HG03439 (cell line): Measurements from ENCODE around the gene FADS1.
A peak's percentile ranks its signal among the peaks of the same experiment; 100 is the strongest.

Experiments used
- ATAC-seq: cut with Tn5 transposase; IDR thresholded peaks from one replicate; pipeline ENCODE4 v1.9.1; 2021; ENCODE audit warnings: mild to moderate bottlenecking, moderate library complexity; ENCODE audit not compliant: unreplicated experiment

The FADS1 gene

GRCh38 chr11:61816736-61817455 lies at the start of gene FADS1:
Gene FADS1 (minus strand): TSS chr11:61817003. CDS start chr11:61816929, 74 bp downstream.
- ATAC-seq: peak; percentile 49

GRCh38 chr11:61866231-61866957 lies 49.6 kb upstream of the FADS1 start:
- no peak for ATAC-seq

GRCh38 chr11:61864814-61865775 lies 48.3 kb upstream of the FADS1 start:
- ATAC-seq: no peak

- ATAC-seq: no peak
Measured at GRCh38 chr11:61863548-61864081, 46.8 kb upstream of the FADS1 start.

- ATAC-seq: no peak
Measured at GRCh38 chr11:61862714-61863547, 46.1 kb upstream of the FADS1 start.

GRCh38 chr11:61861634-61862033 lies 44.8 kb upstream of the FADS1 start:
- ATAC-seq: no peak

GRCh38 chr11:61860054-61860903 lies 43.5 kb upstream of the FADS1 start:
- no peak for ATAC-seq

GRCh38 chr11:61855939-61856680 lies 39.3 kb upstream of the FADS1 start:
- no peak for ATAC-seq

- no peak for ATAC-seq
Measured at GRCh38 chr11:61854966-61855714, 38.3 kb upstream of the FADS1 start.

- ATAC-seq: no peak
Measured at GRCh38 chr11:61854206-61854895, 37.5 kb upstream of the FADS1 start.

GRCh38 chr11:61853698-61854169 lies 36.9 kb upstream of the FADS1 start:
- ATAC-seq: no peak

- ATAC-seq: no peak
Measured at GRCh38 chr11:61851900-61852295, 35.1 kb upstream of the FADS1 start.

- no peak for ATAC-seq
Measured at GRCh38 chr11:61851113-61851899, 34.5 kb upstream of the FADS1 start.

GRCh38 chr11:61850687-61851086 lies 33.9 kb upstream of the FADS1 start:
- ATAC-seq: no peak

- ATAC-seq: no peak
Measured at GRCh38 chr11:61848631-61849030, 31.8 kb upstream of the FADS1 start.

- no peak for ATAC-seq
Measured at GRCh38 chr11:61847914-61848581, 31.2 kb upstream of the FADS1 start.
